Hematopoietic multipotent progenitor cell treated with erythropoietin and hydrocortisone succinate and interleukin-3 and kit ligand, for 8 days (in vitro differentiated cells): ENCODE measurements around the gene PAX7.
"Not testable (repeated sequence)": the region's sequence is repeated elsewhere in the genome, so short reads cannot be mapped to it uniquely, and the experiment has no call there.

ENCODE experiments used
- DNase-seq: peaks from one replicate; pipeline ENCODE4 v3.0.0-alpha.2; 2015

The PAX7 gene

DNA sequence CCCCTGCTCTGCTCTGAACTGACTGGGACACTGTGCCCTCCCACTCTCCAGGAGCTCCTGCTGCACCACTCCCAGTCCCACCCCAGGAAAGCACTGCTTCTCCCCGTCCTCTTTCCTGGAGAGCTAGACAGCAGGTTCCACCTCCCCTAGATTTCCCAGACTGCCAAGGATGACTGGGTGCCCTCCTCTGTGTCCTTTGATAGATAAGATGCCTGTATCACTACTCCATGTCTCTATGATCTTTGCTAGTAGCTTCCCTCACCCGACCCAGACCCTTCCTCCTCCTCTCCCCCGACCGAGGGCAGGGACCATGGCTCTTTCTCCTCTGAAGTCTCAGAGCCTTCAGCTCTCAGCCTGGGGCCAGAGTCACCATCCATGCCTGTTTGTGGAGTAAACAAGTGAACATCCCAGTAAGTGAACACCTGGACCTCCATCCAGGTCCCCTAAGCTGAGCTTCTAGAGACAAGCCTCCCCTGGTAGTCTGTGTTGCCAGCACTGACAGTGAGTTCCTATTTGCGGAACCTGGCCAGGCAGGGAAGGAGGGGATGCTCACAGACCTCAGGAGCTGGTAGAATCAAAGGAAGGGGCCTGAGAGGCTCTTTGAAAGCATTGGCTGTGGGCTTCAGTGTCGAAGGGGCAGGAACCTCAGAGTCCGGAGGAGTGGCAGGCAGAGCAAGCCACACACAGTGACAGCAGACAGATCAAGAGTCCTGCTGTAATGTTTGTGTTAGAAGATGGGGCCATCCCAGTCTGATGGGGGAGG is 104.0 kb downstream of the PAX7 start:
- DNase-seq: no peak

GRCh38 chr1:18735224-18735997 is 104.8 kb downstream of the PAX7 start:
- DNase-seq: no peak

GRCh38 chr1:18736958-18737357 is 106.3 kb downstream of the PAX7 start:
- DNase-seq: no peak

- no peak for DNase-seq
Observed at GRCh38 chr1:18738126-18738525, 107.5 kb downstream of the PAX7 start.

- no peak for DNase-seq
Observed at GRCh38 chr1:18738617-18739016, 108.0 kb downstream of the PAX7 start.

- DNase-seq: no peak
Observed at GRCh38 chr1:18739408-18739807, 108.8 kb downstream of the PAX7 start.

- no peak for DNase-seq
Observed at GRCh38 chr1:18739897-18740296, 109.3 kb downstream of the PAX7 start.

DNA sequence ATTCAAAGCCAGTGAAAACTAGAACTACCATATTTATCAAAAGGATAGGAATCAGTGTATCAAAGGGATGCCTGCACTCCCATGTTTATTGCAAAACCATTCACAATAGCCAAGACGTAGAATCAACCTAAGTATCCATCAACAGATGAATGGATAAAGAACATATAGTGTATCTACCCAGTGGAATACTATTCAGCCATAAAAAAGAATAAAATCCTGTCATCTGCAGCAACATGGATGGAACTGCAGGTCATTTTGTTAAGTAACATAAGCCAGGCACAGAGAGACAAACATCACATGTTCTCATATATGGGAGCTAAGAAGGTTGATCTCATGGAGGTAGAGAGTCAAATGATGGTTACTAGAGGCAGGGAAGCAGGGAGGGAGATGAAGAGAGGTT is 110.0 kb downstream of the PAX7 start:
- DNase-seq: no peak

DNA sequence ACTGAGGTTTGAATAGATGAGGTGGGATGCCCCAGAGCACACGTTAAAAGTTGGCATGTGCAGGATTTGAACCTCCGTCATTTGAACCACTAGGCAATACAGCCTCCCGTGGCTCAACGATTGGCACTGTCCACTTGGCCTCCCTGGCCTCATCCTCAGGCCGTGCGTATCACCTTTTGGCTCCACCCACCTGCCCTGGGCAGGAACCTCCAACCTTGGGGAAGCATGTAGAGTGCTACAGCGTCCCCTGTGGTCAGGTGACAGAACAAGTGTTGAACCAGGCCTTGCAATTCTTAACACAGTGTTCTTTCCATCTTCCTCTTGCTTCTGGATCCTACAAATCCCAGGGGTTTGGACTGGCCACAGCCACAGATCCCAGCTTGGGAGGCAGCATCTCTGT is 112.6 kb downstream of the PAX7 start:
- DNase-seq: no peak

DNA sequence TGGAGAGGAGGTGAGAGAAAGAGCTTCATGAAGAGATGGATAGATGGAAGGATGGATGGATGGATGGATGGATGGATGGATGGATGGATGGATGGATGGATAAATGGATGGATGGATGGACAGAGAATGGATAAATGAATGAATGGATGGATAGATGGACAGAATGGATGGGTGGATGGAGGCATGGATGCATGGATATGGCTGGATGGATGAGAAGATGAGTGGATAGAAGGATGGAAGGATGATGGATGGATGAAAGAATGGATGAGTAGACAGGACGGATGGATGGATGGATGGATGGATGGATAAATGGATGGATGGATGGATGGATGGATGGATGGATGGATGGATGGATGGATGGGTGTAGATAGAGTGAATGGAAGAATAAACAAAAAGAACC is 113.7 kb downstream of the PAX7 start:
- DNase-seq: not testable (repeated sequence)

DNA sequence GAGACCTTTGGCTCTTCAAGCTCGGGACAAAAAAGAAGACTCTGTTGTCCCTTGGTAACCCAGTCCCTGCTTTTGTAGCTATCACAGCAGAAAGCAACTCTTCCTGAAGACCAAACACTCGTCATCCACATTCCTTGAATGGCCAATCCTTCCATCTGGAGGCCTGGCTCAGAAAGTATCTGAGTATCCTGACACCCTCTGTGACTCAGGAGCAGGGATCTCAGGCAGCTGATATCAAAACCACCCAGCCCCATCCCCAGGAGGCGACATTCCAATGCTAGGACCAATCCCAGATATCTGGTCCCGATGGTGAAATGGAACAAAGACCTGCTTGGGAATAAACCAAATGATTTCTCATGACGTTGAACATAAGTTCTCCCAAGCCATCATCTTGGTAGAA is 116.3 kb downstream of the PAX7 start:
- no peak for DNase-seq

DNA sequence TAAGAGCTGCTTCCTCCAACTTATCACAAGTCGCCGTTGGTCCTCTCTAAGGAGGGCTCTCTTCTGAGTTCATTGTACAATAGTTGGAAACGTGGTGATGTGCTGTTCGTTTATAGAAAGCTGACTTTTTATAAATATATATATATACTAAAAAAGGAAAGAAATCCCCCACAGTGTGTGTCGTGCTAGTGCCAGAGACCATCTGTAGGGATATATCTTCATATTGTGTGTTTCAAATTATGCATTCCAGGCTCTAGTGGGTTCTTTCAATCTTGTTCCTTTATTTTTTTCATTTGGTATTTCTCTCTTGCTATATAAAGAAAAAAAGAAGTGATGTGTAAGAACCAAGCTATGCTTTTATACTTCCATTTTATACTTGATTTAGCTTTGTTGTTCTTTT is 117.0 kb downstream of the PAX7 start:
- DNase-seq: no peak

- no peak for DNase-seq
Observed at GRCh38 chr1:18748435-18748834, 117.8 kb downstream of the PAX7 start.

DNA sequence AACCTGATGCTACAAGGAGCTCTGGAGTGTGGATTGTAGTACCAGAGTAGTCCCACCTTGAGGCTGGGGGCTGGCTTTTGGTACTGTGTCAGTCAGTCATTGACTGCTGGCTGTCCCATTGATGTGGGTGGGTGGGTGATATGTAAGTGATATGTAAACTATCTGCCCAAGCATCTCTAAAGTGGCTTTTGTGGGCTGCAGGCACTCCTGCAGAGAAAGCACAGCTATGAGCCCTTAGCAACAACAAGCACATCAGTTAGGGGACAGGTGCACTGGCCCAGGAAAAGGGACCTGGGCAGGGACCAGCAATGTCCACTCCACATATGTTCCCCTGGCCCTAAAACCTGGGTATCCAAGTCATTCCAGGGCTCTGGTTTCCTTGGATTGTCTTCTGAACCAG is 118.9 kb downstream of the PAX7 start:
- DNase-seq: no peak

- no peak for DNase-seq
Observed at GRCh38 chr1:18750600-18750999, 120.0 kb downstream of the PAX7 start.

DNA sequence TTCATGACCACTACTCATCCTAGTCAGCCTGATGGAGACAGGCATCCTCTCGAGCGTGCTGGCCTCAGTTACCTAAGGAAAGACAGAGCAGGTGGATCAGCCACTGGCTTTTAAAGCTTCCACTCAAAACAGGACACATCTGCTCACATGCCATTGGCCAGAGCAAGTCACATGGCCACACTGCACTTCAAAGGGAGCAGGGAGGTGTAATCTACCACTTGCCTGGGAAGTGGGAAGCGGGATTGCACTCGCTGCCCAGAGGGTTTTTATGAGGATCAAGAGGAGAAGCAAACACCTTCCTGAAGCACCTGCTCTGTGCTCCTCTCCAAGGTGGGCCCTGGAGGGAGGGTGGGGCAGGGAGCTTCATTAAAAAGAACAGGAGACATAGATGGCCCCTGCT is 120.8 kb downstream of the PAX7 start:
- no peak for DNase-seq

DNA sequence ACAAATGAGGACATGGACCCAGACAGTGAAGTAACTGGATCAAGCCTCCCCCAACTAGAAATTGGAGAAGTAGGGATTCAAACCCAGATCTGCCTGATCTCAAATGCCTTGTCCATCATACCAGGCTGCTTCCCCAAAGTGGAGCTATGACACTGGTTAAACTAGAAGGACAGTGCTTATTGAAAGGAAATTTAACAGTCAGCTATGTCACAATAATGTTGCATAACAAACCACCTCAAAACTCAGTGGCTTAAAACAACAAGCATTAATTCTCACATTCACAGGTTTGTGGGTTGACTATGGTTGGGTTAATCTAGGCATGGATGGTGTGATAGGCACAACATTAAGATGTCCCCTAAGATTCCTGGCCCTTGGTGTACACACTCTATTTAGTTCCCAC is 121.8 kb downstream of the PAX7 start:
- DNase-seq: no peak

- no peak for DNase-seq
Observed at GRCh38 chr1:18760156-18760555, 129.5 kb downstream of the PAX7 start.

GRCh38 chr1:18761948-18762840 is 131.5 kb downstream of the PAX7 start:
- no peak for DNase-seq

- no peak for DNase-seq
Observed at GRCh38 chr1:18764362-18764761, 133.7 kb downstream of the PAX7 start.

GRCh38 chr1:18765725-18766124 is 135.1 kb downstream of the PAX7 start:
- DNase-seq: no peak

- DNase-seq: no peak
Observed at GRCh38 chr1:18766328-18766727, 135.7 kb downstream of the PAX7 start.

GRCh38 chr1:18767576-18767975 is 136.9 kb downstream of the PAX7 start:
- DNase-seq: not testable (repeated sequence)

DNA sequence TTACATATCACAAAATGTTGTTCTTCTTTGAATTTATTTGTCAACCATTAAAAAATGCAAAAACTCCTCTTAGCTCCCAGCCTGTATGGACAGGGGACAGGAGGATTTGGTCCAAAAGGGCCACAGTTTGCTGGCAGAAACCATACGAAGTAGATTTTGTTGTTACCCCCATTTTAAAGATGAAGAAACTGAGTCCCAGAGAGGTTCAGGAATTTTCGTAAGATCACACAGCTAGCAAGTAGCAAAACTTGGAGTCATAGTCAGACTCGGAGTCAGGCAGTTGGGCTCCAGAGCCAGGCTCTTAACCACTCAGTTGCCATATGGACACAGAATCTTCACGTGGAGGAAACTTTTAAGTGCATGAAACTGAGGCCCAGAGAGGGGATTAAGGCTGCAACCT is 137.4 kb downstream of the PAX7 start:
- no peak for DNase-seq
